ENCODE results near the gene MAP2K1.
A peak's percentile ranks its signal among the peaks of the same experiment; 100 is the strongest.

The MAP2K1 gene

DNA sequence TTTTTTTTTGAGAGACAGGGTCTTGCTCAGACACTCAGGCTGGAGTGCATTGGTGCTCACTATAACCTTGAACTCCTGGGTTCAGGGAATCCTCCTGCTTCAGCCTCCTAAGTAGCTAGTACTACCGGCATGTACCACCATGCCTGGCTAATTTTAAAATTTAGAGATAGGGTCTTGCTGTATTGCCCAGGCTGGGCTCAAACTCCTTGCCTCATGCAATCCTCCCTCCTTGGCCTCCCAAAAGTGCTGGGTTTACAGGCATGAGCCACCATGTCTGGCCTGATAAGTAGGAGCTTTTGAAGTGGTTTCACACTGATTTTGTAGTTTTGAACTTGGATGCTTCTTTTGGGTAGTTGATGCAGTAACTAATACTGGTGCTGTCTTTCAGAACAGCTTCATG is 7.8 kb downstream of the MAP2K1 start:
- Histone ChIP-seq H3K27ac (ENCODE audit: low read length) (no peak overlapping the region), H3K27me3 (ENCODE audit: control insufficient read depth, insufficient read depth, low read length) (no peaks in the 10 kb centered on the region), H3K4me3 (ENCODE audit: low read length) (no peak overlapping the region), H3K9me3 (ENCODE audit: control insufficient read depth, insufficient read depth, low read length) (no peaks in the 10 kb centered on the region), H3K36me3 (ENCODE audit: control insufficient read depth, insufficient read depth, low read length) (no peaks in the 10 kb centered on the region), H3K4me1 (ENCODE audit: control insufficient read depth, insufficient read depth, low read length) (no peaks in the 10 kb centered on the region)
- no CpG with 5 or more reads among the region's 1 CpG for whole genome bisulfite sequencing (ENCODE audit: insufficient coverage, insufficient read length)
- no peak for DNase-seq (ENCODE audit: low read depth, low spot score)

DNA sequence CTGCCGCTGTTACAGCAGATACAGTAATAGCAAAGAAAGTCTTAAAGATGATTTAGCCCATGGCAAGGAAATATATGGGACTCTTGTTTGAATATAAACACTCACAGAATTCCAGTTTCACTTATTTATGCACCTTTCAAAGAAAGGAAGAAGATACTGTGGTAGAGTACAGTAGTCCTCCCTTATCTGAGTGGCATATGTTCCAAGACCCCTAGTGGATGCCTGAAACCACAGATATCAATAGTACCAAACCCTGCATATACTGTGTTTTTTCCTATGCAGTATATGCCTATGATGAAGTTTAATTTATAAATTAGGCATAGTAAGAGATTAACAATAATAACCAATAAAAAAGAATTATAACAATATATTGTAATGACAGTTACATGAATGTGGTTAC is 8.2 kb downstream of the MAP2K1 start:
- Histone ChIP-seq H3K36me3 (ENCODE audit: control insufficient read depth, insufficient read depth, low read length) (no peaks in the 10 kb centered on the region), H3K27ac (ENCODE audit: low read length) (no peak overlapping the region), H3K4me1 (ENCODE audit: control insufficient read depth, insufficient read depth, low read length) (no peaks in the 10 kb centered on the region), H3K4me3 (ENCODE audit: low read length) (no peak overlapping the region), H3K27me3 (ENCODE audit: control insufficient read depth, insufficient read depth, low read length) (no peaks in the 10 kb centered on the region), H3K9me3 (ENCODE audit: control insufficient read depth, insufficient read depth, low read length) (no peaks in the 10 kb centered on the region)
- WGBS (ENCODE audit: insufficient coverage, insufficient read length) = no CpG with 5 or more reads among the region's 1 CpG
- DNase-seq (ENCODE audit: low read depth, low spot score) = no peak

DNA sequence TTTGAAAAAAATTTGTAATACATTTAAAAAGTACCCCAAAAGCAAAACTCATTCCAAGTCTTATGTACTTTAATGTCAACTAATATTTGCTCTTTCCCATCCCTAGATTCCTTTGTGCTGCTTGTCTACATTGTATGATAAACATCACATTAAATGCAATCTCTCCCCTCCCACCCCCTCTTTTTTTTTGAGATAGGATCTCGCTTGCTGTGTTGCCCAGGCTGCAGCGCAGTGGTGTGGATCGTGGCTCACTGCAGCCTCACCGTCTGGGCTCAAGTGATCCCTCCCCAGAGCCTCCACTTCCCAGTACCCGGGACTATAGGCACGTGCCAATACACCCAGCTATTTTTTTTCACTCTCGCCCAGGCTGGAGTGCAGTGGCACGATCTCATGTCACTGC is 12.6 kb downstream of the MAP2K1 start:
- no CpG with 5 or more reads among the region's 8 CpGs for WGBS (ENCODE audit: insufficient coverage, insufficient read length)
- no peaks in the 10 kb centered on the region for H3K27me3 ChIP-seq (ENCODE audit: control insufficient read depth, insufficient read depth, low read length)
- H3K4me3 ChIP-seq (ENCODE audit: low read length) = no peak overlapping the region
- H3K9me3 ChIP-seq (ENCODE audit: control insufficient read depth, insufficient read depth, low read length) = no peaks in the 10 kb centered on the region
- DNase-seq (ENCODE audit: low read depth, low spot score) = no peak
- no peak overlapping the region for H3K27ac ChIP-seq (ENCODE audit: low read length)
- no peaks in the 10 kb centered on the region for H3K36me3 ChIP-seq (ENCODE audit: control insufficient read depth, insufficient read depth, low read length)
- 0 out of 2 replicates have a peak, but pooled peaks cover 1% of the 10 kb centered on the region for H3K4me1 ChIP-seq (ENCODE audit: control insufficient read depth, insufficient read depth, low read length)

DNA sequence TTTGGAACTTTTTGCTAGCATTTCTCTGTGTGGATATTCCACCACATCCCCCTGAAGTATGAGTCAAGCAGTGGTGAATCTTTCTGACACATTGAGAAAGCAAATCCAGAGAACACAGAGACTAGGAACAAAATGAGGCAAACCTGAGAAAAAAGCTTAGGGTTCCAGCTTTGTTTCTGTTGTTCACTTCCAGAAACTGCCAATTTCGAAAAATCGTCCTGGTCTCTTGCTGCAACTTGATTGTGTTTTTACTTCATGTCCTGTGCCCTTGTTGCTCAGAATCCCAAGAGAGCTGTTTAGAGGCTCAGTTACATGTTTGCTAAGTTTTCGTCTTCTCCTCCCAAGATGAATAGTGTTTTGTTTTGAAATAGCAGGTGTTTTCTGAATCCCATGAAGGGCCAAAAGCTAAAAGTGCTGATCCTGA is 13.7 kb downstream of the MAP2K1 start:
- H3K9me3 ChIP-seq (ENCODE audit: control insufficient read depth, insufficient read depth, low read length) = no peaks in the 10 kb centered on the region
- no peaks in the 10 kb centered on the region for H3K27me3 ChIP-seq (ENCODE audit: control insufficient read depth, insufficient read depth, low read length)
- peaks cover 1% of the 10 kb centered on the region; the same call in 1 of the 2 replicates for H3K4me1 ChIP-seq (ENCODE audit: control insufficient read depth, insufficient read depth, low read length)
- H3K36me3 ChIP-seq (ENCODE audit: control insufficient read depth, insufficient read depth, low read length) = no peaks in the 10 kb centered on the region
- H3K27ac ChIP-seq (ENCODE audit: low read length) = no peak overlapping the region
- DNase-seq (ENCODE audit: low read depth, low spot score) = no peak
- H3K4me3 ChIP-seq (ENCODE audit: low read length) = no peak overlapping the region
- no CpG with 5 or more reads among the region's 3 CpGs for WGBS (ENCODE audit: insufficient coverage, insufficient read length)

DNA sequence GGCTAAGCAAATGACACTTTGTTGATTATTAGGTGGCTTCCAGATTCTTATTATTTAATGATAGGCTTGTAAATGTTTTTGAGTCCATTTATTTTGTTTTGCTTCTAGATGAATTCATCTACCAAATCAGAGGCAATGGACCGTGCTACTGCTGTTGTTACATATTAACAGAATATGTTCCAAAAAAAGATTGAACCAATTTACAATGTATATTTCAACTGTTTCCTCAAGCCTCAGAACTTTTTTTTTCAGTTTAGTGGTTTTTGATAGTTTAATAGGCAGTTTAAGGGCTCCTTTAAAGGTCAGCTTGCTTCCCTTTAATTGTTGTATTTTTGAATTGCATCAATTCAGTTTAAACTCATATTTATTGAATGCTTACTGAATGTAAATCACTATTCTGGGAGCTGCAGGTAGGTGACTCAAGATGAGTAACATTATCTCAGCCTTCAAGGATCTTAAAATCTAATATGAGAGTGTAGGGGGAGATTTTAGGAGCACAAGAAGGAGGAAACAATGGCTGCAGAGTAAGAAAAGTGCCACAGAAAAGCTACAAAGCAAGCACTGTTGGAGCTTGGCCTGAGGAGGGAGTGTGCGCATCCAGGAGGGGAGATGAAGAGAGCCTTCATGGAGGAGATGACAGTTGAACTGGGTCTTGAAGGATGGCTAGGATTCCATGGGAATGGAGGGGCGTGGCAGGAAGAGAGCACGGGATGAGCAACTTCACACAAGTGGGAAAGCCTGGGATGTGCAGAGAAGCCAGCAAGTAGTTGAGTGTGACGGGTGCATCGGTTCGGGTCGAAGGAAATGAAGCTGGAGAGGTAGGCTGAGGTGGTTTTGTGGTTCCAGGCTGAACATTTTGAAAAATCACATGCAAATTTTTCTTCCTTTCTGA is 14.7 kb downstream of the MAP2K1 start:
- no peak for DNase-seq (ENCODE audit: low read depth, low spot score)
- Histone ChIP-seq H3K9me3 (ENCODE audit: control insufficient read depth, insufficient read depth, low read length) (no peaks in the 10 kb centered on the region), H3K4me1 (ENCODE audit: control insufficient read depth, insufficient read depth, low read length) (peaks cover 1% of the 10 kb centered on the region; the same call in 1 of the 2 replicates), H3K4me3 (ENCODE audit: low read length) (no peak overlapping the region), H3K27ac (ENCODE audit: low read length) (no peak overlapping the region), H3K36me3 (ENCODE audit: control insufficient read depth, insufficient read depth, low read length) (no peaks in the 10 kb centered on the region), H3K27me3 (ENCODE audit: control insufficient read depth, insufficient read depth, low read length) (no peaks in the 10 kb centered on the region)
- no CpG with 5 or more reads among the region's 8 CpGs for WGBS (ENCODE audit: insufficient coverage, insufficient read length)

DNA sequence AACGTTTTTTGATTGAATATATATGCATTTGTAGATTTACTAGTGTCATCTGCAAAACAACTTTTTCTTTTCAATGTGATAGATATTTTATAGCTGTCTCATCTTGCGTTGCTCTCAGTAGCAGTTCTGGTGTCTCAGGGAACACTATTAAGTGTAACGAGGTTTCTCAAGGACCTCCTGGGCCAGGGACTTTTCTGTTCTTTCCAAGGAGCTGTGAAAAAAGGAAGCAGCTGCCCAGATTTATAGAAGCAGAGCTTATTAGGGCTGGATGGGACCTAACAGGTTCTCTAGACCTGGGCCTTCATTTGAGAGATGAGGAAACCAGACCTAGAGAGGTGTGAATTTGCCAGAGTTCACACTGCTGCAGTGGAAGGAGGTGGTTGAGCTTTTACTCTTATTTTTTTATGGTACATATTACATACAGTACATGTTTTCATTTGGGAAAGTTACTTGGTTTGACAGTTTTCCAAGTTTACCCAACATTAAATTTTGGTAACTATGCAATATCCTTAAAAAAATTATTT is 16.1 kb downstream of the MAP2K1 start:
- H3K4me3 ChIP-seq (ENCODE audit: low read length) = no peak overlapping the region
- H3K36me3 ChIP-seq (ENCODE audit: control insufficient read depth, insufficient read depth, low read length) = no peaks in the 10 kb centered on the region
- DNase-seq (ENCODE audit: low read depth, low spot score) = no peak
- no peaks in the 10 kb centered on the region for H3K9me3 ChIP-seq (ENCODE audit: control insufficient read depth, insufficient read depth, low read length)
- H3K27ac ChIP-seq (ENCODE audit: low read length) = no peak overlapping the region
- no CpG with 5 or more reads among the region's 3 CpGs for WGBS (ENCODE audit: insufficient coverage, insufficient read length)
- H3K4me1 ChIP-seq (ENCODE audit: control insufficient read depth, insufficient read depth, low read length) = peaks cover 1% of the 10 kb centered on the region; the same call in 1 of the 2 replicates
- H3K27me3 ChIP-seq (ENCODE audit: control insufficient read depth, insufficient read depth, low read length) = no peaks in the 10 kb centered on the region

DNA sequence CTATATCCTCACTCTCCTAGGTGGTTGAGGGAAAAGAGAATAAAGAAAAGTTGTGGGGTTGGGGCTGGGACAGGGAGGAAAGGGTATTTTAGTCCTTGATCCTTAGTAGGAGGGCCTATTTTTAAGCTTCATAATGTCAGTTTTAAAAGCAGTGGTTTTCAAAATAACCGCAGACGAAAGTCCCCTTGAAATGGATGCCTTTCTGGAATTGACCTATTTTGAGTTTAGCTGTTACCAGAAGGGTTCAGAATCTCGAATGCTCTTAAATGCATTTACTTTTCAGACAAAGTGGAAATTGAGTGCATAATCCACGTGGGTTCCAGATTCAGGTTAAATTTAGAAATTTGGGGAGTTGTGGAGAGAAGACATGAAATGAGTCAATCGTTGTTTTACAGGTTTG is 16.6 kb downstream of the MAP2K1 start:
- no peak overlapping the region for H3K27ac ChIP-seq (ENCODE audit: low read length)
- no peak overlapping the region for H3K4me3 ChIP-seq (ENCODE audit: low read length)
- DNase-seq (ENCODE audit: low read depth, low spot score) = no peak
- H3K27me3 ChIP-seq (ENCODE audit: control insufficient read depth, insufficient read depth, low read length) = no peaks in the 10 kb centered on the region
- no CpG with 5 or more reads among the region's 5 CpGs for WGBS (ENCODE audit: insufficient coverage, insufficient read length)
- no peaks in the 10 kb centered on the region for H3K36me3 ChIP-seq (ENCODE audit: control insufficient read depth, insufficient read depth, low read length)
- H3K9me3 ChIP-seq (ENCODE audit: control insufficient read depth, insufficient read depth, low read length) = no peaks in the 10 kb centered on the region
- peaks cover 1% of the 10 kb centered on the region; the same call in 1 of the 2 replicates for H3K4me1 ChIP-seq (ENCODE audit: control insufficient read depth, insufficient read depth, low read length)

DNA sequence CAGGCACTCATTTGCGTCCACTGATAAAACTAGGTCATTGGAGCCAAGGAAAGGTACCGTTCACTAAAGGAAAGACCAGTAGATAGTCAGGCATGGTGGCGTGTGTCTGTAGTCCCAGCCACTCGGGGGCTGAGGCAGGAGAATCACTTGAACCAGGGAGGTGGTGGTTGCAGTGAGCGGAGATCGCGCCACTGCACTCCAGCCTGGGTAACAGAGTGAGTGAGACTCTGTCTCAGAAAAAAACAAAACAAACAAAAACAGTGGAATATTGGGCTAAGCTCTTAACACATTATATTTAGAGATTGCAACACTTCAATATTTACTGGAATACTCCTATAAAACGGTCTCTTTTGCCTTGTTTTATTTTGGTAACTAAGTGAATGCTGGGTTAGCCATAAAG is 17.4 kb downstream of the MAP2K1 start:
- WGBS (ENCODE audit: insufficient coverage, insufficient read length) = no CpG with 5 or more reads among the region's 8 CpGs
- no peaks in the 10 kb centered on the region for H3K27me3 ChIP-seq (ENCODE audit: control insufficient read depth, insufficient read depth, low read length)
- H3K36me3 ChIP-seq (ENCODE audit: control insufficient read depth, insufficient read depth, low read length) = no peaks in the 10 kb centered on the region
- no peak overlapping the region for H3K4me3 ChIP-seq (ENCODE audit: low read length)
- H3K4me1 ChIP-seq (ENCODE audit: control insufficient read depth, insufficient read depth, low read length) = peaks cover 4% of the 10 kb centered on the region; the same call in 1 of the 2 replicates
- H3K27ac ChIP-seq (ENCODE audit: low read length) = no peak overlapping the region
- H3K9me3 ChIP-seq (ENCODE audit: control insufficient read depth, insufficient read depth, low read length) = no peaks in the 10 kb centered on the region
- no peak for DNase-seq (ENCODE audit: low read depth, low spot score)

DNA sequence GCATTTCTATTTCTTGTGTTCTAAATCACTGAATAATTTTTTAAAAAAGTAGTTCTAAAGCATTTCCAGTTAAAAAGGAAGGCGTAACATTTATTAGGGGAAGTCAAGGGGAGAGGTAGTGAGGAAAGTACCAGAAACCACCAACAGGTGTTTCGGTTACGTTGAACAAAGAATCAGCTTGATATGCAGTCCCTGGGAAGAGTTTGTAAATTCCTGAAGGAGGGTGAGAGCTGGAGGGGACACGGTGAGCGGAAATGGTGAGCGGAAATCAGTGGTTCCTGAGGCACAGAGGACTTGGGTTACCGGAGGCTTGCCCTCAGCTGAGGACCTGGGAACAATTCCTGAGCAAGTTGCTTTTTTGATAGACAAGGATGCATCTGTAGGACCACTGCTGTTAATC is 17.8 kb downstream of the MAP2K1 start:
- peak; percentile 83 for DNase-seq (ENCODE audit: low read depth, low spot score)
- WGBS (ENCODE audit: insufficient coverage, insufficient read length) = no CpG with 5 or more reads among the region's 7 CpGs
- Histone ChIP-seq H3K27ac (ENCODE audit: low read length) (peak overlapping the region; percentile 19), H3K4me1 (ENCODE audit: control insufficient read depth, insufficient read depth, low read length) (peaks cover 4% of the 10 kb centered on the region; the same call in 1 of the 2 replicates), H3K36me3 (ENCODE audit: control insufficient read depth, insufficient read depth, low read length) (no peaks in the 10 kb centered on the region), H3K9me3 (ENCODE audit: control insufficient read depth, insufficient read depth, low read length) (no peaks in the 10 kb centered on the region), H3K27me3 (ENCODE audit: control insufficient read depth, insufficient read depth, low read length) (no peaks in the 10 kb centered on the region), H3K4me3 (ENCODE audit: low read length) (no peak overlapping the region)

DNA sequence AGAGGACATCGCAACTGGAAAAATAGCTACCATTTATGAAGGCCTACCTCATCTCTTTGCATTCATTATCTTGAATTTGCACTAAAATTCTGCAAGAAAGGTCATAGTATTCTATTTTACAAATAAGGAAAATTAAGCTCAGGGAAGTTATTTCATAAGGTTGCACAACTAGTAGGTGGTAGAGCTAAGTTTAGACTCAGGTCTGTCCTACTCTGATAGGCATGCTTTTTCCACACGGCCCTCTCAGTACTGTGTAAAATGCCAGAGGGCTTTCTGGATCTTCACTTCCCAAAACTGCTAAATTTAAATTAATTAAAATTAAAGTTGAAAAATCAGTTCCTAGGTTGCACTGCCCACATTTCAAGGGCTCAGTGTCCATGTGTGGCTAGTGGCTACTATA is 18.3 kb downstream of the MAP2K1 start:
- H3K4me3 ChIP-seq (ENCODE audit: low read length) = no peak overlapping the region
- H3K27me3 ChIP-seq (ENCODE audit: control insufficient read depth, insufficient read depth, low read length) = no peaks in the 10 kb centered on the region
- no peak for DNase-seq (ENCODE audit: low read depth, low spot score)
- WGBS (ENCODE audit: insufficient coverage, insufficient read length) = no CpG with 5 or more reads among the region's 2 CpGs
- peak overlapping the region; percentile 19 for H3K27ac ChIP-seq (ENCODE audit: low read length)
- H3K36me3 ChIP-seq (ENCODE audit: control insufficient read depth, insufficient read depth, low read length) = no peaks in the 10 kb centered on the region
- peaks cover 4% of the 10 kb centered on the region; the same call in 1 of the 2 replicates for H3K4me1 ChIP-seq (ENCODE audit: control insufficient read depth, insufficient read depth, low read length)
- no peaks in the 10 kb centered on the region for H3K9me3 ChIP-seq (ENCODE audit: control insufficient read depth, insufficient read depth, low read length)

Data from iPS DF 6.9 (cell line).